CMK (cell line): ENCODE data around the gene TENM4.

Experiments
- DNase-seq: peaks from one replicate; pipeline ENCODE4 v3.0.0-alpha.2; 2010; ENCODE audit warnings: low read depth

The TENM4 gene

GRCh38 chr11:79119491-79120284 lies 321.1 kb downstream of the TENM4 start:
- DNase-seq: no peak

- no peak for DNase-seq
Observed at GRCh38 chr11:79117488-79117887, 323.3 kb downstream of the TENM4 start.

GRCh38 chr11:79116600-79116999 lies 324.2 kb downstream of the TENM4 start:
- no peak for DNase-seq

- no peak for DNase-seq
Observed at GRCh38 chr11:79113054-79113690, 327.7 kb downstream of the TENM4 start.

GRCh38 chr11:79110796-79111195 lies 330.0 kb downstream of the TENM4 start:
- DNase-seq: no peak

- no peak for DNase-seq
Observed at GRCh38 chr11:79110321-79110720, 330.5 kb downstream of the TENM4 start.

- DNase-seq: no peak
Observed at GRCh38 chr11:79108851-79109250, 332.0 kb downstream of the TENM4 start.

- DNase-seq: no peak
Observed at GRCh38 chr11:79102840-79103239, 338.0 kb downstream of the TENM4 start.

GRCh38 chr11:79101656-79102055 lies 339.2 kb downstream of the TENM4 start:
- no peak for DNase-seq

- DNase-seq: peak; percentile 29
Observed at GRCh38 chr11:79100093-79100910, 340.5 kb downstream of the TENM4 start.

GRCh38 chr11:79098146-79098545 lies 342.7 kb downstream of the TENM4 start:
- DNase-seq: no peak

- DNase-seq: no peak
Observed at GRCh38 chr11:79097246-79097875, 343.5 kb downstream of the TENM4 start.

GRCh38 chr11:79095424-79095823 lies 345.4 kb downstream of the TENM4 start:
- no peak for DNase-seq

GRCh38 chr11:79094616-79095015 lies 346.2 kb downstream of the TENM4 start:
- no peak for DNase-seq

- peak; percentile 35 for DNase-seq
Observed at GRCh38 chr11:79092791-79093353, 348.0 kb downstream of the TENM4 start.

GRCh38 chr11:79090191-79090705 lies 350.6 kb downstream of the TENM4 start:
- DNase-seq: no peak

- DNase-seq: no peak
Observed at GRCh38 chr11:79089601-79090000, 351.2 kb downstream of the TENM4 start.

- no peak for DNase-seq
Observed at GRCh38 chr11:79088967-79089366, 351.9 kb downstream of the TENM4 start.

- no peak for DNase-seq
Observed at GRCh38 chr11:79087961-79088318, 352.9 kb downstream of the TENM4 start.

- no peak for DNase-seq
Observed at GRCh38 chr11:79087238-79087960, 353.4 kb downstream of the TENM4 start.

- no peak for DNase-seq
Observed at GRCh38 chr11:79086056-79086455, 354.8 kb downstream of the TENM4 start.
